ENCODE data around the gene C1orf52. TPM values are rescaled to one million over a fixed set of nuclear protein-coding genes. Genes with fewer than 3 reads are reported as not detected.

The C1orf52 gene
- total and polyA plus RNA-seq, 2 of the 13 experiments (the other 11 are each of a cell fraction or from before 2014, with no cell fraction given): 19.4 to 27.4 TPM

DNA sequence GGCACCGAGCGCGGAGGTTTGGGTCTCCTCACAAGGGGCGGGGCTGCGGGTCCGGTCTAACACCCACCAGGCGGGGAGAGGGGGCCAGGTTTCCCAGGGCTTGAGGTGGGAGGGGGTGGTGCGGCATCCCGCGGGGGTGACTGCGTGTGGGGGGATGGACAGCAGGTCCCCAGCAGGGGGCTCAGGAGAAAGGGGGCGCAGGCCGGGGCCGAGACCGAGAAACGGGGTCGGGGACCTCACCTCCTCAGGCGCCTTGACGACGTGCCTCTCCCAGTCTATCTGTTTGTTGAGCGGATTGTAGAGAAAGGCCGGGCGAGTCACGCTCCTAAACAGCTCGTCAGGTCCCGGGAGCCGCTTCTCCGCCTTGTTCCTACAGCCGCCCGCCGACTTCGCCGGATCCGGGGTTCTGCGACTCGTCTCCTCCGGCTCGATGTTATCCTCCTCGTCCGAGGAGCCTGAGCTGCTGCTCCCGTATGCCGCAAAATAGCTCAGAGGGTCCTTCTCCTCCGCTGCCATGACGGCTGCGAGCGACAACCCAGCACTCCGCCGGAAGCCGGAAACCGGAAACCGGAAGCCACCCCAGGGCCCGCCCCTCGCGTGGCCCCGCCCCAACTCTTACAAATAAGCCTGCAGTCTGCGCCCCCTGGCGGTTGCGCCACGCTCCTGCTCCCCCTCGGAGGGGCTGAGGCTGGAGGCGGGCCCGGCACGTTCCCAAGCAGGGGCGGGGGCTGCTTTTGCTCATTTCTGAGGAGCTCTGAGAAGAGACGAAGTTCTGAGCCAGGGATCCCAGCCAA, at the start of gene C1orf52 (continued):
- TF ChIP-seq, protein P1, sequence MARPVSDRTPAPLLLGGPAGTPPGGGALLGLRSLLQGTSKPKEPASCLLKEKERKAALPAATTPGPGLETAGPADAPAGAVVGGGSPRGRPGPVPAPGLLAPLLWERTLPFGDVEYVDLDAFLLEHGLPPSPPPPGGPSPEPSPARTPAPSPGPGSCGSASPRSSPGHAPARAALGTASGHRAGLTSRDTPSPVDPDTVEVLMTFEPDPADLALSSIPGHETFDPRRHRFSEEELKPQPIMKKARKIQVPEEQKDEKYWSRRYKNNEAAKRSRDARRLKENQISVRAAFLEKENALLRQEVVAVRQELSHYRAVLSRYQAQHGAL (CRISPR knock-in tag; IDR thresholded peaks at IDR 0.05; ENCODE audit: not compliant biosample characterization): no peak
- TF ChIP-seq, protein P2, sequence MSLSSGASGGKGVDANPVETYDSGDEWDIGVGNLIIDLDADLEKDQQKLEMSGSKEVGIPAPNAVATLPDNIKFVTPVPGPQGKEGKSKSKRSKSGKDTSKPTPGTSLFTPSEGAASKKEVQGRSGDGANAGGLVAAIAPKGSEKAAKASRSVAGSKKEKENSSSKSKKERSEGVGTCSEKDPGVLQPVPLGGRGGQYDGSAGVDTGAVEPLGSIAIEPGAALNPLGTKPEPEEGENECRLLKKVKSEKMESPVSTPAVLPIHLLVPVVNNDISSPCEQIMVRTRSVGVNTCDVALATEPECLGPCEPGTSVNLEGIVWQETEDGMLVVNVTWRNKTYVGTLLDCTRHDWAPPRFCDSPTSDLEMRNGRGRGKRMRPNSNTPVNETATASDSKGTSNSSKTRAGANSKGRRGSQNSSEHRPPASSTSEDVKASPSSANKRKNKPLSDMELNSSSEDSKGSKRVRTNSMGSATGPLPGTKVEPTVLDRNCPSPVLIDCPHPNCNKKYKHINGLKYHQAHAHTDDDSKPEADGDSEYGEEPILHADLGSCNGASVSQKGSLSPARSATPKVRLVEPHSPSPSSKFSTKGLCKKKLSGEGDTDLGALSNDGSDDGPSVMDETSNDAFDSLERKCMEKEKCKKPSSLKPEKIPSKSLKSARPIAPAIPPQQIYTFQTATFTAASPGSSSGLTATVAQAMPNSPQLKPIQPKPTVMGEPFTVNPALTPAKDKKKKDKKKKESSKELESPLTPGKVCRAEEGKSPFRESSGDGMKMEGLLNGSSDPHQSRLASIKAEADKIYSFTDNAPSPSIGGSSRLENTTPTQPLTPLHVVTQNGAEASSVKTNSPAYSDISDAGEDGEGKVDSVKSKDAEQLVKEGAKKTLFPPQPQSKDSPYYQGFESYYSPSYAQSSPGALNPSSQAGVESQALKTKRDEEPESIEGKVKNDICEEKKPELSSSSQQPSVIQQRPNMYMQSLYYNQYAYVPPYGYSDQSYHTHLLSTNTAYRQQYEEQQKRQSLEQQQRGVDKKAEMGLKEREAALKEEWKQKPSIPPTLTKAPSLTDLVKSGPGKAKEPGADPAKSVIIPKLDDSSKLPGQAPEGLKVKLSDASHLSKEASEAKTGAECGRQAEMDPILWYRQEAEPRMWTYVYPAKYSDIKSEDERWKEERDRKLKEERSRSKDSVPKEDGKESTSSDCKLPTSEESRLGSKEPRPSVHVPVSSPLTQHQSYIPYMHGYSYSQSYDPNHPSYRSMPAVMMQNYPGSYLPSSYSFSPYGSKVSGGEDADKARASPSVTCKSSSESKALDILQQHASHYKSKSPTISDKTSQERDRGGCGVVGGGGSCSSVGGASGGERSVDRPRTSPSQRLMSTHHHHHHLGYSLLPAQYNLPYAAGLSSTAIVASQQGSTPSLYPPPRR (CRISPR knock-in tag; IDR thresholded peaks at IDR 0.05; ENCODE audit: borderline replicate concordance): no peak
- no peak for TF ChIP-seq EZH2 (conservative IDR thresholded peaks at IDR 0.05; ENCODE audit: low read depth, low read length)
- TF ChIP-seq SMAD9 (CRISPR knock-in tag; IDR thresholded peaks at IDR 0.05): no peak
- peak; percentile 77 for TF ChIP-seq HOXA5 (CRISPR knock-in tag; IDR thresholded peaks at IDR 0.05)
- TF ChIP-seq, protein P3, sequence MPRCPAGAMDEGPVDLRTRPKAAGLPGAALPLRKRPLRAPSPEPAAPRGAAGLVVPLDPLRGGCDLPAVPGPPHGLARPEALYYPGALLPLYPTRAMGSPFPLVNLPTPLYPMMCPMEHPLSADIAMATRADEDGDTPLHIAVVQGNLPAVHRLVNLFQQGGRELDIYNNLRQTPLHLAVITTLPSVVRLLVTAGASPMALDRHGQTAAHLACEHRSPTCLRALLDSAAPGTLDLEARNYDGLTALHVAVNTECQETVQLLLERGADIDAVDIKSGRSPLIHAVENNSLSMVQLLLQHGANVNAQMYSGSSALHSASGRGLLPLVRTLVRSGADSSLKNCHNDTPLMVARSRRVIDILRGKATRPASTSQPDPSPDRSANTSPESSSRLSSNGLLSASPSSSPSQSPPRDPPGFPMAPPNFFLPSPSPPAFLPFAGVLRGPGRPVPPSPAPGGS (CRISPR knock-in tag; IDR thresholded peaks at IDR 0.05): no peak
- no peak for TF ChIP-seq WIZ (CRISPR knock-in tag; IDR thresholded peaks at IDR 0.05)
- TF ChIP-seq SRSF9 (IDR thresholded peaks at IDR 0.05; ENCODE audit: borderline replicate concordance, insufficient read depth, low read depth, low read length, poor library complexity, severe bottlenecking): no peak
- TF ChIP-seq ZBTB8A (CRISPR knock-in tag; IDR thresholded peaks at IDR 0.05; ENCODE audit: borderline replicate concordance, low read depth): no peak
- TF ChIP-seq, protein P4, sequence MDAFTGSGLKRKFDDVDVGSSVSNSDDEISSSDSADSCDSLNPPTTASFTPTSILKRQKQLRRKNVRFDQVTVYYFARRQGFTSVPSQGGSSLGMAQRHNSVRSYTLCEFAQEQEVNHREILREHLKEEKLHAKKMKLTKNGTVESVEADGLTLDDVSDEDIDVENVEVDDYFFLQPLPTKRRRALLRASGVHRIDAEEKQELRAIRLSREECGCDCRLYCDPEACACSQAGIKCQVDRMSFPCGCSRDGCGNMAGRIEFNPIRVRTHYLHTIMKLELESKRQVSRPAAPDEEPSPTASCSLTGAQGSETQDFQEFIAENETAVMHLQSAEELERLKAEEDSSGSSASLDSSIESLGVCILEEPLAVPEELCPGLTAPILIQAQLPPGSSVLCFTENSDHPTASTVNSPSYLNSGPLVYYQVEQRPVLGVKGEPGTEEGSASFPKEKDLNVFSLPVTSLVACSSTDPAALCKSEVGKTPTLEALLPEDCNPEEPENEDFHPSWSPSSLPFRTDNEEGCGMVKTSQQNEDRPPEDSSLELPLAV (CRISPR knock-in tag; conservative IDR thresholded peaks at IDR 0.05; ENCODE audit: low read depth): no peak

All from HepG2 (cell line).